Colonic mucosa (tissue), 4 donors: Measurements from ENCODE around the gene BRMS1. TPM values are rescaled to one million over a fixed set of nuclear protein-coding genes. Genes with fewer than 3 reads are reported as not detected.

ENCODE experiments used
- DNase-seq: peaks from one replicate; pipeline ENCODE4 v3.0.0-alpha.2; 2020
- H3K27ac ChIP-seq: fragments of 200-600 bp; one replicate; pipeline ENCODE4 v1.8.0; 2021
- H3K27me3 ChIP-seq: fragments of 200-600 bp; one replicate; pipeline ENCODE4 v1.8.0; 2021
- H3K36me3 ChIP-seq: fragments of 200-600 bp; one replicate; pipeline ENCODE4 v1.8.0; 2021
- H3K4me1 ChIP-seq: fragments of 200-600 bp; one replicate; pipeline ENCODE4 v1.8.0; 2021; ENCODE audit warnings: mild to moderate bottlenecking
- H3K4me3 ChIP-seq: fragments of 200-600 bp; one replicate; pipeline ENCODE4 v1.8.0; 2021
- H3K9ac ChIP-seq, 2 donors: one replicate each; pipeline ENCODE4 v1.7.0; 2013; ENCODE audit warnings: control low read depth in 2 of 2, low read depth in 2 of 2, low read length in 2 of 2
- H3K9me3 ChIP-seq: fragments of 200-600 bp; one replicate; pipeline ENCODE4 v1.8.0; 2021
- CTCF ChIP-seq: fragments of 200-600 bp; IDR thresholded peaks from one replicate; pipeline ENCODE4 v1.8.0; 2022; ENCODE audit warnings: antibody characterized with exemption, mild to moderate bottlenecking
- intact Hi-C: fragments of 100-400 bp; cut with DNase I; formaldehyde crosslinking; loops from one replicate; pipeline ENCODE4 v1.14.1; 2022
- total RNA-seq, 2 donors: library from RNA; stranded (reverse); fragmentation: NEBNext Ultra II Directional in 1 of 2; extraction: Animal tissue kit (Norgen Biotek cat#: 25700) in 1 of 2; gene quantifications; one replicate each; pipeline ENCODE4 v1.2.1, GENCODE V29; 2021
- donor health status: healthy.
- donor health status: DM: no; HTN: no; CAD: no.
- donor health status: DM: no; HTN: no; CAD: no.

Gene BRMS1
- total RNA-seq, 2 donors from 2014 or later = 31.1 to 64.6 TPM

- H3K27me3 ChIP-seq = no peaks in the 10 kb centered on the region
- H3K4me3 ChIP-seq = no peak overlapping the region
- no peak for TF ChIP-seq CTCF
- intact Hi-C loops = no loop called here
- peak overlapping the region in 1 of 2 donors; percentile 42 for H3K9ac ChIP-seq
- H3K9me3 ChIP-seq = no peaks in the 10 kb centered on the region
- no peak for DNase-seq
- no peaks in the 10 kb centered on the region for H3K36me3 ChIP-seq
- peaks cover 20% of the 10 kb centered on the region for H3K4me1 ChIP-seq
- H3K27ac ChIP-seq = peak overlapping the region; percentile 87
Measured at GRCh38 chr11:66349084-66349386, 4.1 kb upstream of the BRMS1 start.

GRCh38 chr11:66347425-66348276 is 2.7 kb upstream of the BRMS1 start, which contains the start of gene B4GAT1:
Gene B4GAT1, minus strand, starts transcription at chr11:66347629. Its CDS starts 84 bp downstream, at chr11:66347545.
- H3K9me3 ChIP-seq = no peaks in the 10 kb centered on the region
- peaks cover 25% of the 10 kb centered on the region for H3K4me1 ChIP-seq
- peak within 1 kb of the TSS; percentile 87 for H3K27ac ChIP-seq
- peak within 1 kb of the TSS; percentile 98 to 100 for H3K9ac ChIP-seq
- no peak for TF ChIP-seq CTCF
- H3K27me3 ChIP-seq = no peaks in the 10 kb centered on the region
- peak within 1 kb of the TSS; percentile 78 for H3K4me3 ChIP-seq
- intact Hi-C loops = no loop called here
- H3K36me3 ChIP-seq = no peaks in the 10 kb centered on the region
- DNase-seq = peak; percentile 90

- peaks cover 25% of the 10 kb centered on the region for H3K4me1 ChIP-seq
- intact Hi-C loops = no loop called here
- peak; percentile 43 for DNase-seq
Measured at GRCh38 chr11:66346476-66347424, 1.8 kb upstream of the BRMS1 start.

GRCh38 chr11:66345316-66345649 is 379 bp upstream of the BRMS1 start:
- Histone ChIP-seq H3K4me1 (peaks cover 25% of the 10 kb centered on the region), H3K9me3 (no peaks in the 10 kb centered on the region)
- TF ChIP-seq CTCF = no peak

More at GRCh38 chr11:66346476-66347424, 1.8 kb upstream of the BRMS1 start:
- no peak for TF ChIP-seq CTCF
- H3K4me3 ChIP-seq = peak overlapping the region; percentile 78
- no peaks in the 10 kb centered on the region for H3K27me3 ChIP-seq
- H3K9ac ChIP-seq = peak overlapping the region; percentile 98 to 100
- peak overlapping the region; percentile 85 for H3K27ac ChIP-seq
- H3K36me3 ChIP-seq = no peaks in the 10 kb centered on the region
- H3K9me3 ChIP-seq = no peaks in the 10 kb centered on the region

GRCh38 chr11:66343176-66343575 is 1.7 kb downstream of the BRMS1 start:
- Histone ChIP-seq H3K36me3 (peaks cover 7% of the 10 kb centered on the region), H3K9me3 (no peaks in the 10 kb centered on the region), H3K27me3 (no peaks in the 10 kb centered on the region), H3K4me1 (peaks cover 25% of the 10 kb centered on the region), H3K4me3 (no peak overlapping the region), H3K27ac (no peak overlapping the region), H3K9ac (peak overlapping the region in 1 of 2 donors; percentile 98)
- intact Hi-C loops = no loop called here
- DNase-seq = no peak
- TF ChIP-seq CTCF = no peak

More at GRCh38 chr11:66345316-66345649, 379 bp upstream of the BRMS1 start:
- intact Hi-C loops = no loop called here
- H3K27ac ChIP-seq = peak overlapping the region; percentile 77
- peak overlapping the region; percentile 64 to 98 for H3K9ac ChIP-seq
- H3K4me3 ChIP-seq = peak overlapping the region; percentile 100
- DNase-seq = no peak
- H3K36me3 ChIP-seq = peaks cover 6% of the 10 kb centered on the region
- no peaks in the 10 kb centered on the region for H3K27me3 ChIP-seq
